MM.1S (cell line): ENCODE data around the gene THADA.

ENCODE experiments used
- CTCF ChIP-seq: fragments of 300-600 bp; sonication (generic); IDR thresholded peaks from 2 replicates; pipeline ENCODE4 v1.5.1; 2016; ENCODE audit warnings: antibody characterized with exemption, low read length, mixed read lengths
- EZH2phosphoT487 ChIP-seq: fragments of 300-600 bp; sonication (generic); IDR thresholded peaks from 2 replicates; pipeline ENCODE4 v1.6.1; 2018; ENCODE audit warnings: antibody characterized with exemption, low read length

- TF ChIP-seq CTCF (no peak), EZH2phosphoT487 (no peak)
Observed at GRCh38 chr2:43293744-43294695, 301.8 kb downstream of the THADA start.
